Right lobe of liver (tissue), 6 donors: Measurements from ENCODE around the gene SEC14L1. TPM values are rescaled to one million over a fixed set of nuclear protein-coding genes. Genes with fewer than 3 reads are reported as not detected.

Experiments
- ATAC-seq, 4 donors: fragments of 200-7000 bp; cut with Tn5 transposase; one replicate each; pipeline ENCODE4 v1.9.1; 2020; ENCODE audit warnings: mild to moderate bottlenecking in 4 of 4, moderate library complexity in 4 of 4
- DNase-seq, 3 donors: peaks; one replicate each; pipeline ENCODE4 v3.0.0-alpha.2; 2020
- H3K27ac ChIP-seq, 3 donors: fragments of 200-600 bp; one replicate each; pipeline ENCODE4 v1.8.0; 2022
- H3K27me3 ChIP-seq, 2 donors: fragments of 200-600 bp; one replicate each; pipeline ENCODE4 v1.8.0; 2022
- H3K36me3 ChIP-seq, 4 donors: fragments of 200-600 bp; sonication (generic) in 1 of 4; one replicate each; pipeline versions ENCODE4 v1.5.1 to v1.8.0; 2017 to 2022; ENCODE audit warnings: control low read depth in 1 of 4
- H3K4me1 ChIP-seq, 4 donors: fragments of 200-600 bp; sonication (generic) in 1 of 4; one replicate each; pipeline versions ENCODE4 v1.5.1 to v1.8.0; 2017 to 2022; ENCODE audit warnings: control low read depth in 1 of 4
- H3K4me3 ChIP-seq, 3 donors: fragments of 200-600 bp; one replicate each; pipeline ENCODE4 v1.8.0; 2022
- H3K9me3 ChIP-seq, 4 donors: fragments of 200-600 bp; sonication (generic) in 1 of 4; one replicate each; pipeline versions ENCODE4 v1.5.1 to v1.8.0; 2017 to 2022; ENCODE audit warnings: control low read depth in 1 of 4
- POLR2A ChIP-seq: fragments of 450-650 bp; IDR thresholded peaks from one replicate; pipeline ENCODE4 v1.6.1; 2017; ENCODE audit warnings: antibody characterized with exemption, mild to moderate bottlenecking
- WGBS: methylation state at CpG from one replicate; pipeline ENCODE4 v1.1.6; 2018; ENCODE audit warnings: low coverage, low lambda C conversion rate; ENCODE audit not compliant: insufficient coverage; ENCODE audit errors: missing lambda C conversion rate; 5-methylcytosine and 5-hydroxymethylcytosine counted together
- intact Hi-C, 2 donors: fragments of 100-400 bp; cut with DNase I; formaldehyde crosslinking; loops; one replicate each; pipeline versions ENCODE4 v1.11.2 to v1.14.1; 2022
- total RNA-seq, 6 experiments: library from RNA; depleted of rRNA in 2 of 6; stranded (reverse); fragments of >200 nt in 2 of 6; fragmentation: NEBNext Ultra II Directional in 3 of 6; extraction: Animal tissue kit (Norgen Biotek cat#: 25700) in 3 of 6; gene quantifications; one replicate each; pipeline versions ENCODE4 v1.1.0 to v1.2.4, GENCODE V29; 2016 to 2023
- TF ChIP-seq, protein P1 (sequence below), 4 donors: fragments of 200-600 bp in 3 of 4; fragments of 450-650 bp in 1 of 4; IDR thresholded peaks; one replicate each; pipeline versions ENCODE4 v1.5.1 to v1.8.0; 2016 to 2022; ENCODE audit warnings: antibody characterized with exemption in 4 of 4, mild to moderate bottlenecking in 2 of 4
- donor health status: DM: no; HTN: yes; CAD: no.
- donor health status: DM: no; HTN: no; CAD: no.
- donor health status: DM: no; HTN: no; CAD: no.
- donor health status: DM: no; HTN: yes; CAD: no.
- donor health status: DM: no; HTN: yes; CAD: no.

SEC14L1 gene
- total RNA-seq, 6 experiments from 2014 or later = 21.5 to 44.4 (median 24.9) TPM

GRCh38 chr17:77131904-77132303 is 8.9 kb upstream of the SEC14L1 start:
- 43% methylated on average over 5 of the region's 5 CpGs for WGBS
- Histone ChIP-seq H3K27me3 (no peaks in the 10 kb centered on the region), H3K4me3 (no peak overlapping the region), H3K4me1 (no peaks in the 10 kb centered on the region), H3K27ac (no peak overlapping the region), H3K36me3 (no peaks in the 10 kb centered on the region), H3K9me3 (no peaks in the 10 kb centered on the region)
- ATAC-seq = peak in 1 of 4 donors; percentile 32
- DNase-seq = no peak
- TF ChIP-seq, protein P1, sequence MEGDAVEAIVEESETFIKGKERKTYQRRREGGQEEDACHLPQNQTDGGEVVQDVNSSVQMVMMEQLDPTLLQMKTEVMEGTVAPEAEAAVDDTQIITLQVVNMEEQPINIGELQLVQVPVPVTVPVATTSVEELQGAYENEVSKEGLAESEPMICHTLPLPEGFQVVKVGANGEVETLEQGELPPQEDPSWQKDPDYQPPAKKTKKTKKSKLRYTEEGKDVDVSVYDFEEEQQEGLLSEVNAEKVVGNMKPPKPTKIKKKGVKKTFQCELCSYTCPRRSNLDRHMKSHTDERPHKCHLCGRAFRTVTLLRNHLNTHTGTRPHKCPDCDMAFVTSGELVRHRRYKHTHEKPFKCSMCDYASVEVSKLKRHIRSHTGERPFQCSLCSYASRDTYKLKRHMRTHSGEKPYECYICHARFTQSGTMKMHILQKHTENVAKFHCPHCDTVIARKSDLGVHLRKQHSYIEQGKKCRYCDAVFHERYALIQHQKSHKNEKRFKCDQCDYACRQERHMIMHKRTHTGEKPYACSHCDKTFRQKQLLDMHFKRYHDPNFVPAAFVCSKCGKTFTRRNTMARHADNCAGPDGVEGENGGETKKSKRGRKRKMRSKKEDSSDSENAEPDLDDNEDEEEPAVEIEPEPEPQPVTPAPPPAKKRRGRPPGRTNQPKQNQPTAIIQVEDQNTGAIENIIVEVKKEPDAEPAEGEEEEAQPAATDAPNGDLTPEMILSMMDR (IDR thresholded peaks at IDR 0.05) = no peak
- TF ChIP-seq POLR2A = no peak
- intact Hi-C loops = no loop called here

GRCh38 chr17:77132411-77133086 is 8.2 kb upstream of the SEC14L1 start:
- H3K27ac ChIP-seq = no peak overlapping the region
- intact Hi-C loops = no loop called here
- H3K27me3 ChIP-seq = no peaks in the 10 kb centered on the region
- DNase-seq (no peak), ATAC-seq (no peak)
- WGBS = 83% methylated on average over 9 of the region's 9 CpGs
- H3K9me3 ChIP-seq = no peaks in the 10 kb centered on the region
- no peaks in the 10 kb centered on the region for H3K36me3 ChIP-seq
- TF ChIP-seq POLR2A = no peak
- TF ChIP-seq, protein P1 (IDR thresholded peaks at IDR 0.05) = no peak
- H3K4me1 ChIP-seq = no peaks in the 10 kb centered on the region
- H3K4me3 ChIP-seq = no peak overlapping the region

DNA sequence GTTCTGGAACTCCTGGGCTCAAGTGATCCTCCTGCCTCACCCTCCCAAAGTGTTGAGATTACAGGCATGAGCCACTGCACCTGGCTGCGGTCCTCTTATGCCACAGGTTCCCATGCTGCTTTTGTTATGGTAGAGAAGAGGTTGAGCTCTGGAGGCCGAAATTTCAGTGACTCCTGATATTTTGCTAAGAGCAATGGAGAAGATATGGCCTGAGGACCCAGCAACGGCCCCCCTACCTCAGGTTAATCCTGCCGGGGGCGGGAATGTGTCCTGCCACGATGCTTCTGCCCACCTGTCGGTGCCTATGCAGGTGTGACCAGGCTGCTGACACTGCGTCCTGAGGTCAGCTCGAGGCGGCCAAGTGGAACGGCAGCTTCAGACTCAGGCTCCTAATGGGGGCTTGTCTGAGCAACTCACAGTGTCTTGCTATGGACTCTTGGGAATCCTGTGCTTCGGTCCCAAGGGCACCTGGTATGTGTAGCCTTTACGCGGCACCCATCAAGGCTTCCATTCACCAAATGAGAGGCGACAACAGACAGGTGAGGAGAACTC is 7.6 kb upstream of the SEC14L1 start:
- H3K27me3 ChIP-seq = no peaks in the 10 kb centered on the region
- intact Hi-C loops = no loop called here
- ATAC-seq (no peak), DNase-seq (no peak)
- TF ChIP-seq POLR2A = no peak
- TF ChIP-seq, protein P1 (IDR thresholded peaks at IDR 0.05) = no peak
- H3K27ac ChIP-seq = no peak overlapping the region
- H3K36me3 ChIP-seq = no peaks in the 10 kb centered on the region
- no peak overlapping the region for H3K4me3 ChIP-seq
- no peaks in the 10 kb centered on the region for H3K4me1 ChIP-seq
- H3K9me3 ChIP-seq = no peaks in the 10 kb centered on the region
- WGBS = no CpG with 5 or more reads among the region's 15 CpGs

GRCh38 chr17:77136420-77136767 is 4.4 kb upstream of the SEC14L1 start:
- no peak for ATAC-seq
- TF ChIP-seq POLR2A = no peak
- TF ChIP-seq, protein P1 (IDR thresholded peaks at IDR 0.05) = no peak
- no peaks in the 10 kb centered on the region for H3K9me3 ChIP-seq
- intact Hi-C loops = no loop called here
- no peak overlapping the region for H3K27ac ChIP-seq
- no peaks in the 10 kb centered on the region for H3K36me3 ChIP-seq
- peaks cover 0 to 5% (median 0%) of the 10 kb centered on the region in 4 donors for H3K4me1 ChIP-seq
- WGBS = 92% methylated on average over 8 of the region's 8 CpGs
- H3K27me3 ChIP-seq = no peaks in the 10 kb centered on the region
- H3K4me3 ChIP-seq = no peak overlapping the region
- DNase-seq = no peak
